ENCODE measurements around the gene RNU2-1. TPM values are rescaled to one million over a fixed set of nuclear protein-coding genes. Genes with fewer than 3 reads are reported as not detected.

RNU2-1 gene
- total and polyA plus RNA-seq, 2 of the 13 experiments (the other 11 are each of a cell fraction or from before 2014, with no cell fraction given), result not detected

DNA sequence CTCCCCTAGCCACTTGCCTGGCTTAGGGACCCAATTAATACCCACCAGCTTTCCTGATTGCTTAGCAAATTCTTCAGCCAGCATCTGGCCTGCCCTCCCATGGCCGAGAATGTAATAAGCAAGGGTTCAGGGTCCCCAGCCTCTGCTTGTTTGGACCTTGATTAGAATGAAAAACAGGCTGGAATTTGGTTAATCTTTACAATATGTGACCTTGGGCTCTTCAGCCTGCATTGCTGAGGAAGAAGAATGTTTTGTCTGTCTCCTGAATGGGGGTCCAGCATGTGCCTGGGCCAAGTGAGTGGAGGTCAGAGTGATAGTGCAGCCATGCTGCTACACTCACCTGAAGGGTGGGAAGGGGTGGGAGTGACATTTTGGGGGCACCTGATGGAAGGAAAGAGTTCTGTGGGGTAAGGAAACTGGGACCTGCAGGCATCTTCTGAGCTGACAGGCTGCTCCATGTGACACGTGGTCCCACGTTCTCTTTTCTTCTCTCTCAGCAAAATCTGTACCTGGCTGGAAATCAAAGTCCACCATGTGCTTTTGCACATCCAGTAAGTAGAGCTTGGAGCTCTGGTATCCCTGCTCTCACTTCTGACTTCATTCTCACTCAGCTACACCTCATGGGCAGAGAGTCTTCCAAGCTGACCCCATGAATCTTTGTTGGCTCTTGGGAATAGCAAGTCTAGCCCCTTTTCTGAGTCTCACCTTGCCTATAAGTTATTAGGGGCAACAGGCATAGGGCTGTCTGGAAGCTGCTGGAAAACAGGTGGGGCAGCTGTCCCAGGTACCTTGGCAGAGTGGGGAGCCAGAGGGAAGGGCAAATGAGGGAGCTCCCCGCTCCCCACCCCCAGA, 16.8 kb downstream of the RNU2-1 start (continued):
- TF ChIP-seq, protein P1, sequence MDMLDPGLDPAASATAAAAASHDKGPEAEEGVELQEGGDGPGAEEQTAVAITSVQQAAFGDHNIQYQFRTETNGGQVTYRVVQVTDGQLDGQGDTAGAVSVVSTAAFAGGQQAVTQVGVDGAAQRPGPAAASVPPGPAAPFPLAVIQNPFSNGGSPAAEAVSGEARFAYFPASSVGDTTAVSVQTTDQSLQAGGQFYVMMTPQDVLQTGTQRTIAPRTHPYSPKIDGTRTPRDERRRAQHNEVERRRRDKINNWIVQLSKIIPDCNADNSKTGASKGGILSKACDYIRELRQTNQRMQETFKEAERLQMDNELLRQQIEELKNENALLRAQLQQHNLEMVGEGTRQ (IDR thresholded peaks at IDR 0.05; ENCODE audit: low read depth, low read length), result peak; percentile 80
- TF ChIP-seq, protein P1 (CRISPR knock-in tag; IDR thresholded peaks at IDR 0.05; ENCODE audit: borderline replicate concordance), result peak; percentile 75
- TF ChIP-seq, protein P2, sequence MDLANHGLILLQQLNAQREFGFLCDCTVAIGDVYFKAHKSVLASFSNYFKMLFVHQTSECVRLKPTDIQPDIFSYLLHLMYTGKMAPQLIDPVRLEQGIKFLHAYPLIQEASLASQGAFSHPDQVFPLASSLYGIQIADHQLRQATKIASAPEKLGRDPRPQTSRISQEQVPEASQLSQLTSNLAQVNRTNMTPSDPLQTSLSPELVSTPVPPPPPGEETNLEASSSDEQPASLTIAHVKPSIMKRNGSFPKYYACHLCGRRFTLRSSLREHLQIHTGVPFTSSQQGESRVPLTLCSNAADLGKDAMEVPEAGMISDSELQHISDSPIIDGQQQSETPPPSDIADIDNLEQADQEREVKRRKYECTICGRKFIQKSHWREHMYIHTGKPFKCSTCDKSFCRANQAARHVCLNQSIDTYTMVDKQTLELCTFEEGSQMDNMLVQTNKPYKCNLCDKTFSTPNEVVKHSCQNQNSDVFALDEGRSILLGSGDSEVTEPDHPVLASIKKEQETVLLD (CRISPR knock-in tag; IDR thresholded peaks at IDR 0.05; ENCODE audit: low read depth), result no peak; the same call in 1 of the 2 replicates
- peak; percentile 96 for TF ChIP-seq ARNTL (CRISPR knock-in tag; IDR thresholded peaks at IDR 0.05)
- TF ChIP-seq, protein P3, sequence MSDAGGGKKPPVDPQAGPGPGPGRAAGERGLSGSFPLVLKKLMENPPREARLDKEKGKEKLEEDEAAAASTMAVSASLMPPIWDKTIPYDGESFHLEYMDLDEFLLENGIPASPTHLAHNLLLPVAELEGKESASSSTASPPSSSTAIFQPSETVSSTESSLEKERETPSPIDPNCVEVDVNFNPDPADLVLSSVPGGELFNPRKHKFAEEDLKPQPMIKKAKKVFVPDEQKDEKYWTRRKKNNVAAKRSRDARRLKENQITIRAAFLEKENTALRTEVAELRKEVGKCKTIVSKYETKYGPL (CRISPR knock-in tag; IDR thresholded peaks at IDR 0.05), result peak; percentile 8; the same call in 1 of the 2 replicates
- TF ChIP-seq, protein P4, sequence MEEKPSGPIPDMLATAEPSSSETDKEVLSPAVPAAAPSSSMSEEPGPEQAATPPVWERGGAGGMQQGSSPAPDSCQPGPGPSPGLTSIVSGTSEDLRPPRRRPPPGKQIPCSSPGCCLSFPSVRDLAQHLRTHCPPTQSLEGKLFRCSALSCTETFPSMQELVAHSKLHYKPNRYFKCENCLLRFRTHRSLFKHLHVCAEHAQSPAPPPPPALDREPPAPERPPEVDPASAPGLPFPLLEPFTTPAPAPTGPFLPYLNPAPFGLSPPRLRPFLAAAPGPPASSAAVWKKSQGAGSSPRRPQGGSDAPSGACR (CRISPR knock-in tag; IDR thresholded peaks at IDR 0.05), result peak; percentile 89
- TF ChIP-seq PCBP1 (IDR thresholded peaks at IDR 0.05; ENCODE audit: borderline replicate concordance, low read depth, low read length), result no peak
- TF ChIP-seq NFIC (IDR thresholded peaks at IDR 0.05; ENCODE audit: low read length), result peak; percentile 77; the same call in 1 of the 2 replicates
- TF ChIP-seq, protein P5, sequence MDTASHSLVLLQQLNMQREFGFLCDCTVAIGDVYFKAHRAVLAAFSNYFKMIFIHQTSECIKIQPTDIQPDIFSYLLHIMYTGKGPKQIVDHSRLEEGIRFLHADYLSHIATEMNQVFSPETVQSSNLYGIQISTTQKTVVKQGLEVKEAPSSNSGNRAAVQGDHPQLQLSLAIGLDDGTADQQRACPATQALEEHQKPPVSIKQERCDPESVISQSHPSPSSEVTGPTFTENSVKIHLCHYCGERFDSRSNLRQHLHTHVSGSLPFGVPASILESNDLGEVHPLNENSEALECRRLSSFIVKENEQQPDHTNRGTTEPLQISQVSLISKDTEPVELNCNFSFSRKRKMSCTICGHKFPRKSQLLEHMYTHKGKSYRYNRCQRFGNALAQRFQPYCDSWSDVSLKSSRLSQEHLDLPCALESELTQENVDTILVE (CRISPR knock-in tag; IDR thresholded peaks at IDR 0.05), result peak; percentile 37
- peak; percentile 97; the same call in 1 of the 2 replicates for TF ChIP-seq SMAD3 (CRISPR knock-in tag; IDR thresholded peaks at IDR 0.05)
- no peak for TF ChIP-seq TCF12 (IDR thresholded peaks at IDR 0.05)
- TF ChIP-seq TCF12 (CRISPR knock-in tag; IDR thresholded peaks at IDR 0.05), result no peak; the same call in 1 of the 2 replicates
- 0 out of 2 replicates have a peak, but pooled peaks have one; percentile 64 for TF ChIP-seq GLI4 (CRISPR knock-in tag; IDR thresholded peaks at IDR 0.05; ENCODE audit: borderline replicate concordance)
- TF ChIP-seq ZNF781 (CRISPR knock-in tag; IDR thresholded peaks at IDR 0.05; ENCODE audit: borderline replicate concordance, not compliant biosample characterization), result peak; percentile 95
- TF ChIP-seq ZNF839 (CRISPR knock-in tag; IDR thresholded peaks at IDR 0.05; ENCODE audit: borderline replicate concordance), result peak; percentile 59; the same call in 1 of the 2 replicates
- TF ChIP-seq, protein P6, sequence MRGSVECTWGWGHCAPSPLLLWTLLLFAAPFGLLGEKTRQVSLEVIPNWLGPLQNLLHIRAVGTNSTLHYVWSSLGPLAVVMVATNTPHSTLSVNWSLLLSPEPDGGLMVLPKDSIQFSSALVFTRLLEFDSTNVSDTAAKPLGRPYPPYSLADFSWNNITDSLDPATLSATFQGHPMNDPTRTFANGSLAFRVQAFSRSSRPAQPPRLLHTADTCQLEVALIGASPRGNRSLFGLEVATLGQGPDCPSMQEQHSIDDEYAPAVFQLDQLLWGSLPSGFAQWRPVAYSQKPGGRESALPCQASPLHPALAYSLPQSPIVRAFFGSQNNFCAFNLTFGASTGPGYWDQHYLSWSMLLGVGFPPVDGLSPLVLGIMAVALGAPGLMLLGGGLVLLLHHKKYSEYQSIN (CRISPR knock-in tag; IDR thresholded peaks at IDR 0.05; ENCODE audit: borderline replicate concordance), result no peak
- no peak for TF ChIP-seq GPN1 (CRISPR knock-in tag; IDR thresholded peaks at IDR 0.05; ENCODE audit: borderline replicate concordance)
- TF ChIP-seq, protein P7, sequence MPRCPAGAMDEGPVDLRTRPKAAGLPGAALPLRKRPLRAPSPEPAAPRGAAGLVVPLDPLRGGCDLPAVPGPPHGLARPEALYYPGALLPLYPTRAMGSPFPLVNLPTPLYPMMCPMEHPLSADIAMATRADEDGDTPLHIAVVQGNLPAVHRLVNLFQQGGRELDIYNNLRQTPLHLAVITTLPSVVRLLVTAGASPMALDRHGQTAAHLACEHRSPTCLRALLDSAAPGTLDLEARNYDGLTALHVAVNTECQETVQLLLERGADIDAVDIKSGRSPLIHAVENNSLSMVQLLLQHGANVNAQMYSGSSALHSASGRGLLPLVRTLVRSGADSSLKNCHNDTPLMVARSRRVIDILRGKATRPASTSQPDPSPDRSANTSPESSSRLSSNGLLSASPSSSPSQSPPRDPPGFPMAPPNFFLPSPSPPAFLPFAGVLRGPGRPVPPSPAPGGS (CRISPR knock-in tag; IDR thresholded peaks at IDR 0.05), result peak; percentile 59; the same call in 1 of the 2 replicates
- no peak for TF ChIP-seq SMARCE1 (IDR thresholded peaks at IDR 0.05; ENCODE audit: borderline replicate concordance)
